HCT116 (cell line): ENCODE measurements around the gene SPEF1. TPM values are rescaled to one million over a fixed set of nuclear protein-coding genes. Genes with fewer than 3 reads are reported as not detected.
"Not testable (repeated sequence)": the region's sequence is repeated elsewhere in the genome, so short reads cannot be mapped to it uniquely, and the experiment has no call there.

Source experiments
- ATAC-seq: fragments of 200-7000 bp; cut with Tn5 transposase; 2 replicates; pipeline ENCODE4 v1.9.1; 2020; ENCODE audit warnings: mild to moderate bottlenecking, moderate library complexity
- Bru-seq: library from RNA; stranded (reverse); fragments of 400-500 nt; gene quantifications from one replicate; lab custom pipeline; 2021; lab: Mats Ljungman, UMichigan
- BruChase-seq, 2 experiments: library from RNA; stranded (reverse); fragments of 400-500 nt; gene quantifications; one replicate each; lab custom pipeline; 2021; lab: Mats Ljungman, UMichigan
- BruUV-seq: library from RNA; stranded (reverse); fragments of 400-500 nt; replicated peaks from 2 replicates; lab custom pipeline; 2021; lab: Mats Ljungman, UMichigan
- CTCF ChIA-PET: fragments of 300-600 bp; sonication (Branson Sonifier 250); formaldehyde crosslinking; loops from one replicate; lab custom pipeline; 2021; ENCODE audit warnings: antibody characterized with exemption; lab: Charles Lee
- POLR2A ChIA-PET: fragments of 300-600, 350-600 bp; sonication (Branson Sonifier 250); formaldehyde crosslinking; loops from one replicate; lab custom pipeline; 2021; ENCODE audit warnings: antibody characterized with exemption; lab: Charles Lee
- RAD21 ChIA-PET, 2 experiments: fragments of 300-600 bp; sonication (Branson Sonifier 250); formaldehyde crosslinking; loops; one replicate each; lab custom pipeline; 2023; ENCODE audit warnings: low total read pairs in 2 of 2; ENCODE audit not compliant: uncharacterized antibody in 2 of 2, unreplicated experiment in 2 of 2, low non-redundant PET in 1 of 2; lab: Charles Lee
- DNase-seq: peaks from one replicate; pipeline ENCODE4 v3.0.0-alpha.2; 2010; ENCODE audit warnings: low read depth, low spot score
- H2AFZ ChIP-seq: fragments of 200-600 bp; shearing (Covaris generic), sonication (generic); 2 replicates; pipeline ENCODE4 v1.6.1; 2017; ENCODE audit warnings: low read depth, mixed run types, mixed read lengths, antibody characterized with exemption, low read length; ENCODE audit not compliant: poor library complexity, severe bottlenecking
- H3K27ac ChIP-seq: 2 replicates; pipeline ENCODE4 v1.5.1; 2012; ENCODE audit warnings: low read depth, low read length
- H3K27me3 ChIP-seq: fragments of 200-600 bp; sonication (generic); 2 replicates; pipeline ENCODE4 v1.6.1; 2016; ENCODE audit warnings: mixed run types, low read length, mixed read lengths; ENCODE audit not compliant: insufficient read depth
- H3K36me3 ChIP-seq, 2 experiments: fragments of 200-500 bp in 1 of 2; fragments of 200-600 bp in 1 of 2; sonication (Bioruptor generic) in 1 of 2; sonication (generic) in 1 of 2; 2 replicates each; pipeline versions ENCODE4 v1.5.1 to v1.6.1; 2014 to 2016; ENCODE audit warnings: low read length in 2 of 2, inconsistent platforms in 1 of 2, mixed read lengths in 1 of 2, mixed run types in 1 of 2; ENCODE audit not compliant: insufficient read depth in 2 of 2, control insufficient read depth in 1 of 2
- H3K4me1 ChIP-seq, 2 experiments: fragments of 200-600 bp in 1 of 2; sonication (generic) in 1 of 2; 2 replicates each; pipeline versions ENCODE4 v1.5.1 to v1.6.1; 2012 to 2017; ENCODE audit warnings: low read length in 2 of 2, inconsistent platforms in 1 of 2, mild to moderate bottlenecking in 1 of 2, mixed read lengths in 1 of 2, mixed run types in 1 of 2, moderate library complexity in 1 of 2; ENCODE audit not compliant: insufficient read depth in 2 of 2, control insufficient read depth in 1 of 2
- H3K4me2 ChIP-seq: fragments of 200-600 bp; sonication (generic); 2 replicates; pipeline ENCODE4 v1.6.1; 2017; ENCODE audit warnings: mixed run types, low read length, mixed read lengths
- H3K4me3 ChIP-seq, 2 experiments: fragments of 200-600 bp in 1 of 2; sonication (generic) in 1 of 2; replicated peaks in 1 of 2; 2 replicates each; pipeline ENCODE4 v1.5.1; 2011 to 2016; ENCODE audit warnings: low read length in 2 of 2, control low read depth in 1 of 2, low read depth in 1 of 2, mild to moderate bottlenecking in 1 of 2, mixed read lengths in 1 of 2, mixed run types in 1 of 2
- H3K79me2 ChIP-seq: fragments of 200-600 bp; sonication (generic); 2 replicates; pipeline ENCODE4 v1.6.1; 2017; ENCODE audit warnings: mild to moderate bottlenecking, mixed run types, low read length, moderate library complexity, mixed read lengths; ENCODE audit not compliant: insufficient read depth
- H3K9ac ChIP-seq: fragments of 200-600 bp; sonication (generic); 2 replicates; pipeline ENCODE4 v1.6.1; 2016; ENCODE audit warnings: low read length, mixed read lengths
- H3K9me2 ChIP-seq: fragments of 200-600 bp; sonication (generic), shearing (Covaris generic); 2 replicates; pipeline ENCODE4 v1.6.1; 2017; ENCODE audit warnings: mixed run types, mild to moderate bottlenecking, moderate library complexity; ENCODE audit not compliant: insufficient read depth
- H3K9me3 ChIP-seq, 2 experiments: fragments of 200-500 bp in 1 of 2; fragments of 200-600 bp in 1 of 2; sonication (Bioruptor generic) in 1 of 2; sonication (generic) in 1 of 2; 2 replicates each; pipeline ENCODE4 v1.6.1; 2014 to 2017; ENCODE audit warnings: low read length in 2 of 2, mixed read lengths in 2 of 2, inconsistent platforms in 1 of 2, low read depth in 1 of 2, mild to moderate bottlenecking in 1 of 2, mixed run types in 1 of 2, moderate library complexity in 1 of 2; ENCODE audit not compliant: control insufficient read depth in 1 of 2, insufficient read depth in 1 of 2
- H4K20me1 ChIP-seq: fragments of 200-600 bp; sonication (generic), shearing (Covaris generic); 2 replicates; pipeline ENCODE4 v1.6.1; 2017; ENCODE audit warnings: mixed run types, mild to moderate bottlenecking, moderate library complexity; ENCODE audit not compliant: insufficient read depth
- CBX3 ChIP-seq: IDR thresholded peaks from 2 replicates; pipeline ENCODE4 v1.6.1; 2012; ENCODE audit warnings: low read depth
- CEBPB ChIP-seq: IDR thresholded peaks from 2 replicates; pipeline ENCODE4 v1.6.1; 2012; ENCODE audit warnings: low read depth
- EGR1 ChIP-seq: IDR thresholded peaks from 2 replicates; pipeline ENCODE4 v1.6.1; 2012; ENCODE audit warnings: low read depth
- POLR2AphosphoS5 ChIP-seq: IDR thresholded peaks from 2 replicates; pipeline ENCODE4 v1.6.1; 2011; ENCODE audit warnings: mild to moderate bottlenecking, low read depth, low read length, moderate library complexity
- RAD21 ChIP-seq: IDR thresholded peaks from 2 replicates; pipeline ENCODE4 v1.6.1; 2012; ENCODE audit warnings: low read depth, mild to moderate bottlenecking
- SIN3A ChIP-seq: IDR thresholded peaks from 2 replicates; pipeline ENCODE4 v1.6.1; 2012; ENCODE audit warnings: low read depth
- SRF ChIP-seq: IDR thresholded peaks from 2 replicates; pipeline ENCODE4 v1.6.1; 2012; ENCODE audit warnings: low read depth
- TCF7L2 ChIP-seq: IDR thresholded peaks from 2 replicates; pipeline ENCODE4 v1.7.0; 2011; ENCODE audit warnings: borderline replicate concordance, inconsistent platforms; ENCODE audit not compliant: insufficient read depth, insufficient read length; ENCODE audit errors: extremely low read depth
- YY1 ChIP-seq: IDR thresholded peaks from 2 replicates; pipeline ENCODE4 v1.6.1; 2011; ENCODE audit warnings: low read length, low read depth, moderate library complexity, mild to moderate bottlenecking; ENCODE audit not compliant: insufficient replicate concordance; ENCODE audit errors: extremely low read depth
- intact Hi-C: fragments of 100-400 bp; cut with micrococcal nuclease; formaldehyde crosslinking; loops from 2 replicates; pipeline ENCODE4 v1.10.0; 2022
- long read RNA-seq: library from polyadenylated mRNA; unstranded; transcript quantifications from one replicate; pipeline ENCODE4 v2.0.0, GENCODE V29; 2021; ENCODE audit not compliant: unreplicated experiment
- polyA plus RNA-seq: library from polyadenylated mRNA; unstranded; fragments of >200 nt; gene quantifications from 2 replicates; pipeline ENCODE4 v1.2.1, GENCODE V29; 2012; ENCODE audit warnings: missing spikeins
- total RNA-seq: library from RNA; stranded (reverse); gene quantifications from one replicate; pipeline ENCODE4 v1.2.1, GENCODE V29; 2021; ENCODE audit not compliant: unreplicated experiment
- TF ChIP-seq, protein P1 (sequence below): IDR thresholded peaks from 2 replicates; pipeline ENCODE4 v1.6.1; 2012
- TF ChIP-seq, protein P2 (sequence below), 3 experiments: fragments of 200-600 bp in 1 of 3; sonication (generic) in 1 of 3; IDR thresholded peaks in 2 of 3; conservative IDR thresholded peaks in 1 of 3; 2 replicates each; pipeline ENCODE4 v1.5.1; 2012 to 2017; ENCODE audit warnings: low read depth in 2 of 3, low read length in 2 of 3, antibody characterized with exemption in 1 of 3, borderline replicate concordance in 1 of 3, control low read depth in 1 of 3, mild to moderate bottlenecking in 1 of 3, mixed read lengths in 1 of 3, mixed run types in 1 of 3, moderate library complexity in 1 of 3; ENCODE audit not compliant: insufficient read depth in 1 of 3

Gene SPEF1, protein sequence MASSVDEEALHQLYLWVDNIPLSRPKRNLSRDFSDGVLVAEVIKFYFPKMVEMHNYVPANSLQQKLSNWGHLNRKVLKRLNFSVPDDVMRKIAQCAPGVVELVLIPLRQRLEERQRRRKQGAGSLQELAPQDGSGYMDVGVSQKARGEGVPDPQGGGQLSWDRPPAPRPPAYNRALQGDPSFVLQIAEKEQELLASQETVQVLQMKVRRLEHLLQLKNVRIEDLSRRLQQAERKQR
- 0.93 TPM for total RNA-seq
- 0.74 and 0.83 TPM in 2 replicates for polyA plus RNA-seq
- percentile 27 among the genes with signal in this experiment for Bru-seq, nascent RNA
- percentile 37 among the genes with signal in this experiment for BruChase-seq, experiment 1, labeled RNA remaining after a 6-hour chase
- percentile 35 among the genes with signal in this experiment for BruChase-seq, experiment 2, labeled RNA remaining after a 2-hour chase
- long read RNA-seq: 0 reads

DNA sequence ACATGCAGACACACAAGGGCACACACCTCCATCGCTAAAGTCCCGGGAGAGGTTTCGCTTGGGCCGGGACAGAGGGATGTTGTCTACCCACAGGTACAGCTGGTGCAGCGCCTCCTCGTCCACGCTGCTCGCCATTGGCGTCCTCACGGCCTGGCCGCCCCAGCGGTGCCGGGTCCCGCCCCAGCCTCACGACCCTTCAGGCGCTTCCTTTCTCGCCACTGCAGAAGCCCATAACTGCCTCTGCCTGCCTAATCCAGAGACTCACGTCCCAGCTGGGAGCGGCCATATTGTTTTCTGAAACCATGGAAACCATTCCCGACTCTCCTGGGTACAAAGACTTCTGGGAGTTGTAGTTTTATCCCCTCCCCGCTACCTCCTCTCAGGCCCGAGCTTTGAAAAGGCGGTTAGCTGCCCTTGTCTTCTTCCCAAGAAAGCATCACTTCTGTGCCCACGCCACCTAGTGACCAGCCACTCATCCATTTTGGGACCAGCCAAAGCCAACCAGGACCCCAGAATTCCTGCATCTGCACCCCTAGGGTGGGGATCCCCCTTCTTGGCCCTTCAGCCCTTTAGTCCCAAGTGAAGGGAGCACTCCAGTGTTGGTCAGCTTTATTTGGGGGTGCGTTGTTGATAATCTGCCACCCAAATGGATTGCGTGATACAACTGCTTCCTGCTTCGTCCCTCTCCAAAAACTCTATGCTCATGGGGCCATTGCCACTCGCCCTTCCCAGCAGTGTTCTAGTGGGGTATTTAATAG lies at the start of gene SPEF1:
Gene SPEF1 (minus strand): TSS at position 296 of the 758 bp plus-strand sequence. CDS start 161 bp downstream, at position 135.
- H3K4me2 ChIP-seq: peak within 1 kb of the TSS; percentile 93
- ChIA-PET POLR2A (interaction anchor here (0.6 to 1.6 kb wide), 7 partner anchors 13 to 111 kb away, joined by 3 to 7 read pairs (median 3); partner anchors contain the start of genes ADISSP and AP5S1), CTCF (interaction anchor here (0.7 to 1.6 kb wide), 18 partner anchors 10 to 311 kb away, joined by 3 to 27 read pairs (median 4); partner anchors contain the start of genes ADISSP, AP5S1 and CDC25B), RAD21 (interaction anchor here in 1 of 2 experiments (0.8 to 1.4 kb wide), 3 partner anchors 14 to 73 kb away, joined by 4 read pairs; partner anchors contain the start of gene ADISSP)
- H3K36me3 ChIP-seq: peaks cover 0 to 8% of the 10 kb centered on the region in 2 experiments; a peak in 1 of 4 replicates
- BruUV-seq: no TSS peak
- DNase-seq: peak; percentile 92
- H3K9me2 ChIP-seq: no peaks in the 10 kb centered on the region
- H3K27me3 ChIP-seq: no peaks in the 10 kb centered on the region
- ATAC-seq: peak; percentile 90
- peak within 1 kb of the TSS; percentile 55 to 64 for H3K4me3 ChIP-seq
- H3K79me2 ChIP-seq: peaks cover 27% of the 10 kb centered on the region
- peak; percentile 99 for TF ChIP-seq YY1
- TF ChIP-seq, protein P1, sequence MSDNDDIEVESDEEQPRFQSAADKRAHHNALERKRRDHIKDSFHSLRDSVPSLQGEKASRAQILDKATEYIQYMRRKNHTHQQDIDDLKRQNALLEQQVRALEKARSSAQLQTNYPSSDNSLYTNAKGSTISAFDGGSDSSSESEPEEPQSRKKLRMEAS: peak; percentile 62; the same call in 1 of the 2 replicates
- peak; percentile 35; the same call in 1 of the 2 replicates for TF ChIP-seq EGR1
- TF ChIP-seq RAD21: peak; percentile 66
- peak; percentile 29 for TF ChIP-seq TCF7L2
- no peak for TF ChIP-seq CEBPB
- peak; percentile 89; the same call in 1 of the 2 replicates for TF ChIP-seq SIN3A
- TF ChIP-seq POLR2AphosphoS5: peak; percentile 47; the same call in 1 of the 2 replicates
- TF ChIP-seq CBX3: no peak
- TF ChIP-seq, protein P2, sequence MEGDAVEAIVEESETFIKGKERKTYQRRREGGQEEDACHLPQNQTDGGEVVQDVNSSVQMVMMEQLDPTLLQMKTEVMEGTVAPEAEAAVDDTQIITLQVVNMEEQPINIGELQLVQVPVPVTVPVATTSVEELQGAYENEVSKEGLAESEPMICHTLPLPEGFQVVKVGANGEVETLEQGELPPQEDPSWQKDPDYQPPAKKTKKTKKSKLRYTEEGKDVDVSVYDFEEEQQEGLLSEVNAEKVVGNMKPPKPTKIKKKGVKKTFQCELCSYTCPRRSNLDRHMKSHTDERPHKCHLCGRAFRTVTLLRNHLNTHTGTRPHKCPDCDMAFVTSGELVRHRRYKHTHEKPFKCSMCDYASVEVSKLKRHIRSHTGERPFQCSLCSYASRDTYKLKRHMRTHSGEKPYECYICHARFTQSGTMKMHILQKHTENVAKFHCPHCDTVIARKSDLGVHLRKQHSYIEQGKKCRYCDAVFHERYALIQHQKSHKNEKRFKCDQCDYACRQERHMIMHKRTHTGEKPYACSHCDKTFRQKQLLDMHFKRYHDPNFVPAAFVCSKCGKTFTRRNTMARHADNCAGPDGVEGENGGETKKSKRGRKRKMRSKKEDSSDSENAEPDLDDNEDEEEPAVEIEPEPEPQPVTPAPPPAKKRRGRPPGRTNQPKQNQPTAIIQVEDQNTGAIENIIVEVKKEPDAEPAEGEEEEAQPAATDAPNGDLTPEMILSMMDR (IDR thresholded peaks at IDR 0.05 in 2 of 3, conservative IDR thresholded peaks at IDR 0.05 in 1 of 3; ENCODE audit: borderline replicate concordance in 1 of 3, insufficient read depth in 1 of 3, low read depth in 2 of 3, low read length in 2 of 3): peak; percentile 63 to 83 (median 69)
- TF ChIP-seq SRF: no peak
- H3K27ac ChIP-seq: peak within 1 kb of the TSS; percentile 3; the same call in 1 of the 2 replicates
- peak within 1 kb of the TSS; percentile 43 for H3K9ac ChIP-seq
- intact Hi-C loops: loop anchor here (1.0 to 2.0 kb wide), 2 partner anchors 65 to 105 kb away; no protein-coding TSS in a partner anchor
- no peaks in the 10 kb centered on the region for H3K9me3 ChIP-seq
- H4K20me1 ChIP-seq: no peaks in the 10 kb centered on the region
- peak within 1 kb of the TSS; percentile 29 for H2AFZ ChIP-seq
- H3K4me1 ChIP-seq: peaks cover 7 to 27% of the 10 kb centered on the region in 2 experiments; a peak in 3 of 4 replicates

DNA sequence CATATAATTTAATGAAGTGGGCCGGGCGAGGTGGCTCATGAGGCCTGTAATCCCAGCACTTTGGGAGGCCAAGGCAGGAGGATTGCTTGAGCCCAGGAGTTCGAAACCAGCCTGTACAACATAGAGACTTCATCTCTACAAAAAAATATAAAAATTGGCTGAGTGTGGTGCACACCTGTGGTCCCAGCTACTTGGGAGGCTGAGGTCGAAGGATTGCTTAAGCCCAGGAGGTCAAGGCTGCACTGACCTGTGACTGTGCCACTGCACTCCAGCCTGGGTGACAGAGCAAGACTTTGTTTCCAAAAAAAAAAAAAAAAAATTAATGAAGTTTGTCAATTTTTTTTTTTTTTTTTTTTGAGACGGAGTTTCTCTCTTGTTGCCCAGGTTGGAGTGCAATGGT lies 48.6 kb upstream of the SPEF1 start:
- H3K27ac ChIP-seq, DNase-seq, H3K36me3 ChIP-seq, H3K9me3 ChIP-seq, ATAC-seq, H3K79me2 ChIP-seq, H3K9ac ChIP-seq, BruUV-seq, H3K27me3 ChIP-seq, CTCF ChIA-PET, POLR2A ChIA-PET, H2AFZ ChIP-seq, H3K4me2 ChIP-seq, H3K4me3 ChIP-seq, H4K20me1 ChIP-seq, intact Hi-C loops, H3K9me2 ChIP-seq, RAD21 ChIA-PET, H3K4me1 ChIP-seq: not testable (repeated sequence)
